HG03139 (cell line): ENCODE measurements around the gene REEP6.
"Not testable (repeated sequence)": the region's sequence is repeated elsewhere in the genome, so short reads cannot be mapped to it uniquely, and the experiment has no call there.

Experiments
- ATAC-seq: cut with Tn5 transposase; IDR thresholded peaks from one replicate; pipeline ENCODE4 v1.9.1; 2021; ENCODE audit not compliant: unreplicated experiment

The REEP6 gene

DNA sequence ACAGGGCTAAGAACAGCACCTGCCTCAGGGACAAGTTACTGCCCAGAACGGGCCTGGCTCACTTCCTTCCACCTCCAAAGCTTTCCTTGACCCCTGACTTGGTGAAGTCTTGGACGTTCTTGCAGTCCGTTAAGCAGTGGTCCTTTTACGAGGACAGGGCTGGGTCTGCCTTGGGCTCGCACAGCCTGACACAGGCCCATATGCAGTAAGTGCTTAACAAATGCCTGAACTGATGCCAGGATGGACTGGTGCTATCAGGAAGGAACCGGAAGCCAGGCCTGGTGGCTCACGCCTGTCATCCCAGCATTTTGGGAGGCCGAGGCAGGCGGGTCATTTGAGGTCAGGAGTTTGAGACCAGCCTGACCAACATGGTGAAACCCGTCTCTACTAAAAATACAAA lies 31.1 kb downstream of the REEP6 start:
- ATAC-seq: no peak

DNA sequence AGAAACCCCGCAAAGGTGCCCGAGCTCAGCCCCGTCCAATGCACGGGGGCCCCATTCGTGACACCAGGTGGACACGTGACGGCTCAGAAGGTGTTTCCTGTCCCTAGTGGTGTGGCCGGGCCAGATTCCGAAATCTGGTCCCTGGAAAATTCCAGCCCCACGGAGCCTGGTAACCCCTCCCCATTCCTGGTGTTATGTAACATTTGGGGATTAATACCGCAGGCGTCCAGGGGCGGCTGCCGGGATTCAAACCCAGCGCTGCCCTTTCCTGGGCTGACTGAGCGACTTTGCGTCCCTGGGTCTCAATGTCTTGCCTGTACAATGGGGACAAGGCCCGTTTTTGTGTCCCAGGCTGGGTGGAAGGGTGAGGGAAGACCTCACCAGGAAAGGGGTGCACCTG lies 31.9 kb downstream of the REEP6 start:
- ATAC-seq: no peak

DNA sequence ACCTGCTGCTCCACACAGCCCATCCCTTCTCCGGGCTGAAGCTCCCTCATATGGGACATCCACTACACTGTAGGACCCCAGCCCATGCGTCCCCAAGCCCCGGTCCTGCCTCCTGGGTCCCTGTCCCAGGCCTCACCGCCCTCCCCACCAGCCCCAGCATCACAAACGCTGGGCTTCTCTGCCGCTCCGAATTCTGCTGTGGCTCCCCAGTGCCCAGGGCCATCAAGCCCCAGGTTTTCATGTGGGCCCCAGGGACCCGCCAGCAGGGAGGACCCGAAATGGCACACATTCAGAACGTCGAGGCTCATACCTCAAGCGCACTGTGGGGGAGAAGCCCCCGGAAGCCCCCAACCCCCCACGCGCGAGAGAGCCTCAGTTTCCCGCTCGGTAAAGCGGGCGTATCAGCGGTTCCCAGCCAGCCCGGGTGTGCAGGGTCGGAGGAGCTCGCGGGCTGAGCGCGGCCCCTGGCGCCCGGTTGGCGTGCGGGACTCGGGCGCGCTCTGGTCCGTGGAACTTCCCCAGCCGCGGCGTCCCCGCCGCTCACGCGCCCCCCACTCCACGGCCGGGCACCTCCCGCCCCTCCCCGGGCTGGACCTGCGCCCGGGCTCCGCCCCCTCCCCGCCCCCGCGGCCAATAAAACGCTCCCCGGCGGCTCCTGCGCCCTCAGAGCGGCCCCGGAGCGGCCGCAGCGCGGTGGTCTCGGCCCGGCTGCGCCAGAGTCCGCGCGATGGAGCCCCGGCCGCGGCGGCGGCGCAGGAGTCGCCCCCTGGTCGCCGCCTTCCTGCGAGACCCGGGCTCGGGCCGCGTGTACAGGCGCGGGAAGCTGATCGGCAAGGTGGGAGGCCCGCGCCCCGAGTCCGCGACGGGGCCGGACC lies 32.7 kb downstream of the REEP6 start, which contains the start of gene PLK5:
Gene PLK5, plus strand, starts transcription at position 666 of the 875 bp plus-strand sequence. CDS start 2,920 bp downstream, outside the sequence.
- ATAC-seq: no peak

GRCh38 chr19:1524287-1524971 lies 33.4 kb downstream of the REEP6 start:
- ATAC-seq: no peak

- ATAC-seq: no peak
These were observed 34.0 kb downstream of the REEP6 start for GRCh38 chr19:1524972-1525325.

- no peak for ATAC-seq
These were observed 34.4 kb downstream of the REEP6 start for GRCh38 chr19:1525343-1525742.

DNA sequence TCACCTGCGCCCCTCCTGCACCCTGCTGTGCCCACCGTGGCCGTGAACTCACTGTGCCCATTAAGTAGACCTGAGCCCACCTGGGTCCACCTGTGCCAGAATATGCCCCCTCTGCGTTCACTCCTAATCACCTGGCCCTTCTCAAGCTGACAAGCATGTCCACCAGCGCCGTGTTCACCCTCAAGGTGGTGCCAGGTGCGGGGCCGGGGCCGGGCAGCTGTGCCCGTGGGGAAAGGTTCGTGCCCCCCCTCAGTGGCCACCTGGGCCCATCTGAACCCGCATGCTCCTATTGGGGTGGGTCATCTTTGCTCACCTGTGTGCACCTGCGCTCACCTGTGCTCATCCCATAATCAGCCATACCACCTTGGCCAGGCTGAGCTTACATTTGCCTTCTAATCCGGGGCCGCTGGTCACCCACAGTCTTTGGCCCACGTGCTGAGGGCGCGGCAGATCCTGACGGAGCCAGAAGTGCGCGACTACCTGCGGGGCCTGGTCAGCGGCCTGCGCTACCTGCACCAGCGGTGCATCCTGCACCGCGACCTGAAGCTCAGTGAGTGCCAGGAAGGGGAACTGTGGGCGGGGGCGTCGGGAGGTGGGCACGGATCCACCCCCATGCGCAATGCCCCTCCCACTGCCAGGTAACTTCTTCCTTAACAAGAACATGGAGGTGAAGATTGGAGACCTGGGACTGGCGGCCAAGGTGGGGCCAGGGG lies 35.2 kb downstream of the REEP6 start:
- ATAC-seq: no peak

GRCh38 chr19:1526979-1527649 lies 36.1 kb downstream of the REEP6 start:
- no peak for ATAC-seq

GRCh38 chr19:1527650-1528309 lies 36.8 kb downstream of the REEP6 start:
- ATAC-seq: no peak

GRCh38 chr19:1528596-1529429 lies 37.8 kb downstream of the REEP6 start:
- ATAC-seq: no peak

DNA sequence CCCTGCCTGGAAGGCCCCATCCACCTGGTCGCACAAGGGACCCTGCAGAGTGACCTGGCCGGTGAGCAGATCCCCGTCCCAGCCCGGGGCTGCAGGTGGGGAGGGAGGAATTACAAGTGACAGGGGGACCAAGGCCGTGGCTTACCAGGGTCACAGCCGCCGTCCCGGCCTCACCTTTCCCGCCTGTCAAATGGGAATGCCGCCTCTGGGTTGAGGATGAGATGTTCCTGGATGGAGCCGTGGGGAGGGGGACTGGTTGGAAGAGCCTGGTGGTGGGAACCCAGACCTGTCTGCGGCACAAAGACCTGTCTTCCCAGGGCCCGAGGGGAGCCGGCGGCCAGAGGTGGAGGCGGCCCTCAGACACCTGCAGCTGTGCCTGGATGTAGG lies 38.4 kb downstream of the REEP6 start:
- no peak for ATAC-seq

DNA sequence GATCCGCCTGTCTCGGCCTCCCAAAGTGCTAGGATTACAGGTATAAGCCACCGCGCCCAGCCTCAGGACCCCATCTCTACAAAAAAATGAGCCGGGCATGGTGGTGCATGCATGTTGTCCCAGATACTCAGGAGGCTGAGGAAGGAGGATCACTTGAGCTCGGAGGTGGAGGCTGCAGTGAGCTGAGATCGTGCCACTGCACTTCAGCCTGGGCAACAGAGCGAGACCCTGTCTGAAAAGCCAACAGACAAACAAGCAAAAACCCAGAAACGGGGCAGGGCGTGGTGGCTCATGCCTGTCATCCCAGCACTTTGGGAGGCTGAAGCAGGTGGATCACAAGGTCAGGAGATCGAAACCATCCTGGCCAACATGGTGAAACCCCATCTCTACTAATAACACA lies 39.9 kb downstream of the REEP6 start:
- ATAC-seq: not testable (repeated sequence)

DNA sequence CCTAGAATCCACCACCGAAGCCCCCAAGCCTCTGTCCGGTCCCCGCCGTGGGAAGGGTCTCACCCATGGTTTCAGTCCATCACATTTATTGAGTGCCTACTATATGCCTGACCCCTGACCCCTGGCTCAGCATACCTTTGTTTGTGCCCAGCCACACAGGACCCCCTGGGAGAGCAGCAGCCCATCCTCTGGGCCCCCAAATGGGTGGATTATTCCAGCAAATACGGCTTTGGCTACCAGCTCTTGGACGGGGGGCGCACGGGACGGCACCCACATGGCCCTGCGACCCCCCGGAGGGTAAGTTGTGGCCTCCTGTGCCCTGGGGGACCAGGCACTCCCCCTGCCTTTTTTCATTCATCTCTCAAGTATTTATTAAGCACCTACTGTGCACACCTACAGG lies 40.6 kb downstream of the REEP6 start:
- no peak for ATAC-seq

- ATAC-seq: no peak
These were observed 41.0 kb downstream of the REEP6 start for GRCh38 chr19:1532003-1532402.

GRCh38 chr19:1533510-1534150 lies 42.6 kb downstream of the REEP6 start:
- no peak for ATAC-seq

DNA sequence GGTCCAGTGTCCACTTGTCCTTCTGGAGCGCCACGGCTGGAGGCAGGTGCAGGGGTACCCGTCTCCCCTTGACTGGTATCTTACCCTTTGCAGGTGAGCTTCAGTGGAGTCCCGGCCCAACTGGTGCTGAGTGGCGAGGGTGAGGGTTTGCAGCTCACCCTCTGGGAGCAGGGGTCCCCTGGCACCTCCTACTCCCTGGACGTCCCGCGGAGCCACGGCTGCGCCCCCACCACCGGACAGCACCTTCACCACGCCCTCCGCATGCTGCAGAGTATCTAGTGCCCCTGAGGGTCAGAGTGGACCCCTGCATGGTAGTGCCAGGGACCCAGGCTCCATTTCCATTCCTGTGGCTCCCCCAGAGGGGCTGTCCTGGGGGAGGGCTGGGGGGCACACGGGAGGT lies 44.0 kb downstream of the REEP6 start:
- ATAC-seq: no peak

DNA sequence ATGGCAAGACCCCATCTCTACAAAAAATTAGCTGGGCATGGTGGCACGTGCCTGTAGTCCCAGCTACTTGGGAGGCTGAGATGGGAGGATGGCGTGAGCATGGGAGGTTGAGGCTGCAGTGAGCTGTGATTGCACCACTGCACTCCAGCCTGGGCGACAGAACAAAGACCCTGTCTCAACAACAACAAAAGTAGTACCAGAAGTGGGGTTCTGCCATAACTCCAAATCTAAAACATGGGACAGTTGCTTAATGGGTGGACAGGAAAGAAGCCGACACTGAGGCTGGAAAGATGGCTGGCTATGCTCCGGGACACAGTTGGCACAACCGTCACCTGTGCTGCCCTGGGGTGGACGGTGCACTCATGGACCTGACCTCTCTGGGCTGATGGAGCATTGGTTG lies 44.7 kb downstream of the REEP6 start:
- ATAC-seq: not testable (repeated sequence)

DNA sequence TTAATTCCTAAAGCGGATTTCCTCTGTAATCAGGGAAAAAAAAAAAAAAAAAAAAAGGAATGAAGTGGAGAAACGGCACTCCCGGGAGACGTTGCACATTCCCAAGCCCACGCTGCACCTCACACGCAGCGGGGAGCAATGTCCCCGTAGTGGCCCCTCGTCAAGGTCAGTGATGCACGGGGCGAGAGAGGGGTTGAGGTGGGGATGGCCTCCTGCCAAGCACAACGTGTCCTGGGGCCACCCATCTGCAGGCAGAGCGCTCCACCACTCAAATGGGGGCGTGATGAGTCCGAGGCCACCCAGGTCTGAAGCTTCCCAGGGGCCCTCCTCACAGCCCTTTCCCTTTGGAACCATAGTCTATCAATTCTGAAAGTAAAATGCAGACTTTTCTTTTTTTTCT lies 48.0 kb downstream of the REEP6 start:
- no peak for ATAC-seq

GRCh38 chr19:1539749-1540148 lies 48.8 kb downstream of the REEP6 start:
- not testable (repeated sequence) for ATAC-seq
